PFSK-1 (cell line): Measurements from ENCODE around the gene RBFOX1.

Experiments used
- FOXP2 ChIP-seq: optimal IDR thresholded peaks from 2 replicates; pipeline ENCODE3; 2011; ENCODE audit warnings: borderline replicate concordance, control low read depth, inconsistent platforms; ENCODE audit not compliant: insufficient read depth; ENCODE audit errors: extremely low read length, extremely low read depth
- POLR2AphosphoS5 ChIP-seq: IDR thresholded peaks from 2 replicates; pipeline ENCODE4 v1.6.1; 2012; ENCODE audit warnings: low read depth, mild to moderate bottlenecking, control low read depth, low read length, moderate library complexity
- SIN3A ChIP-seq: IDR thresholded peaks from 2 replicates; pipeline ENCODE4 v1.6.1; 2012; ENCODE audit warnings: mild to moderate bottlenecking, low read length, moderate library complexity, borderline replicate concordance; ENCODE audit not compliant: insufficient read depth
- TAF1 ChIP-seq: IDR thresholded peaks from 2 replicates; pipeline ENCODE4 v1.6.1; 2012; ENCODE audit warnings: low read length, control low read depth, borderline replicate concordance; ENCODE audit not compliant: insufficient read depth
- TF ChIP-seq, protein P1 (sequence below), 2 experiments: IDR thresholded peaks; 2 replicates each; pipeline versions ENCODE4 v1.6.1 to v1.8.0; 2011 to 2012; ENCODE audit warnings: low read depth in 2 of 2, low read length in 2 of 2, control low read depth in 1 of 2, inconsistent platforms in 1 of 2, mild to moderate bottlenecking in 1 of 2, moderate library complexity in 1 of 2; ENCODE audit not compliant: insufficient read depth in 1 of 2

RBFOX1 gene

DNA sequence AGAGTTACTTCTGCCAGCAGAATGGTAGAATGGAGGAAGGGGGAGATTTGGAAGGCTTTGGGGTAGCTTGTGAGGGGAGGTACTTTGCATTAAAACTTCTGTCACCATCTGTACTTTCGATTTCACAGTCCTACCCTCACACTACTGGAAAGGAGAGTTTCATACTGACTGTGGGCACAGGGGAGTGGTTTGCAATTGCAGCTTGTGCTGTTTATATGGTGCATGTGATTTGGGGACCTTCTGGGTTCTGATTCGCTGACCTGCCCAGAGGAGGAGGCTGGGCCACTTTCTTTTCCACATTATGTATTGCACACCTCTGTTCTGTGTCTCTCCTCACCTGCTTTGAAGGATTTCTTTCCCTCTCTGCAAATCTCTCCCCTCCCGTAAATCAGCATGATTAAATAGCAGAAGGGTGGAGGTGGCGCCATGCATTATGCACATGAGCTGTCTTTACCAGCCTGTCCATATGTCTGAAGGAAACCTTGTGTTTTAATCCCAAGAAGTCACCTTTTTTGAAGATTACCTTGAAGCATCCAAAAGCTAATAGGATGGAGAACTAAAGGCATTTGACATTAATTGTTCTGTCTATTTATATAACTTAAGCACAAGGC, 90.9 kb downstream of the RBFOX1 start:
- TF ChIP-seq POLR2AphosphoS5 (no peak), TAF1 (no peak), FOXP2 (no peak), SIN3A (no peak)
- TF ChIP-seq, protein P1, sequence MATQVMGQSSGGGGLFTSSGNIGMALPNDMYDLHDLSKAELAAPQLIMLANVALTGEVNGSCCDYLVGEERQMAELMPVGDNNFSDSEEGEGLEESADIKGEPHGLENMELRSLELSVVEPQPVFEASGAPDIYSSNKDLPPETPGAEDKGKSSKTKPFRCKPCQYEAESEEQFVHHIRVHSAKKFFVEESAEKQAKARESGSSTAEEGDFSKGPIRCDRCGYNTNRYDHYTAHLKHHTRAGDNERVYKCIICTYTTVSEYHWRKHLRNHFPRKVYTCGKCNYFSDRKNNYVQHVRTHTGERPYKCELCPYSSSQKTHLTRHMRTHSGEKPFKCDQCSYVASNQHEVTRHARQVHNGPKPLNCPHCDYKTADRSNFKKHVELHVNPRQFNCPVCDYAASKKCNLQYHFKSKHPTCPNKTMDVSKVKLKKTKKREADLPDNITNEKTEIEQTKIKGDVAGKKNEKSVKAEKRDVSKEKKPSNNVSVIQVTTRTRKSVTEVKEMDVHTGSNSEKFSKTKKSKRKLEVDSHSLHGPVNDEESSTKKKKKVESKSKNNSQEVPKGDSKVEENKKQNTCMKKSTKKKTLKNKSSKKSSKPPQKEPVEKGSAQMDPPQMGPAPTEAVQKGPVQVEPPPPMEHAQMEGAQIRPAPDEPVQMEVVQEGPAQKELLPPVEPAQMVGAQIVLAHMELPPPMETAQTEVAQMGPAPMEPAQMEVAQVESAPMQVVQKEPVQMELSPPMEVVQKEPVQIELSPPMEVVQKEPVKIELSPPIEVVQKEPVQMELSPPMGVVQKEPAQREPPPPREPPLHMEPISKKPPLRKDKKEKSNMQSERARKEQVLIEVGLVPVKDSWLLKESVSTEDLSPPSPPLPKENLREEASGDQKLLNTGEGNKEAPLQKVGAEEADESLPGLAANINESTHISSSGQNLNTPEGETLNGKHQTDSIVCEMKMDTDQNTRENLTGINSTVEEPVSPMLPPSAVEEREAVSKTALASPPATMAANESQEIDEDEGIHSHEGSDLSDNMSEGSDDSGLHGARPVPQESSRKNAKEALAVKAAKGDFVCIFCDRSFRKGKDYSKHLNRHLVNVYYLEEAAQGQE (IDR thresholded peaks at IDR 0.05; ENCODE audit: insufficient read depth in 1 of 2, low read depth in 2 of 2, low read length in 2 of 2), result no peak

DNA sequence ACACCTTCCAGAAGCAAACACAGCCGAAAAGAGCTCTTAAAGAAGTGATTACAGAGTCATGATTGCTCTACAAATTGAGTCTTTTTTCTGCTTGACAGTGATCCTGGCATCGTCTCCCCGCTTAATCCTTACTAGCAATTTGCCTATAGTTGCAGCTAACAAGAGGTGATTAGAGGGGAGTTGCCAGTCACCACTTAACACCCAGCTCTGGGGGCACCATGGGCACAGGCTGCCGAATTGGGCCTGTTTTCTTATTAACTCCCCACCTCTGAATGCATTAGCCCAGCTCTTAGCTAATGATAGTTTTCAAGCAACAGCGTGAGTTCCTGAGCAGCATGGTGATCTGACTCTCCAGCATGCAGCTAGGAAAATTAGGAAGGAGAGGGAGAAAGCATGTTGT, 93.5 kb downstream of the RBFOX1 start:
- TF ChIP-seq SIN3A (no peak), POLR2AphosphoS5 (no peak), TAF1 (no peak), FOXP2 (no peak)
- TF ChIP-seq, protein P1 (IDR thresholded peaks at IDR 0.05; ENCODE audit: insufficient read depth in 1 of 2, low read depth in 2 of 2, low read length in 2 of 2), result no peak

DNA sequence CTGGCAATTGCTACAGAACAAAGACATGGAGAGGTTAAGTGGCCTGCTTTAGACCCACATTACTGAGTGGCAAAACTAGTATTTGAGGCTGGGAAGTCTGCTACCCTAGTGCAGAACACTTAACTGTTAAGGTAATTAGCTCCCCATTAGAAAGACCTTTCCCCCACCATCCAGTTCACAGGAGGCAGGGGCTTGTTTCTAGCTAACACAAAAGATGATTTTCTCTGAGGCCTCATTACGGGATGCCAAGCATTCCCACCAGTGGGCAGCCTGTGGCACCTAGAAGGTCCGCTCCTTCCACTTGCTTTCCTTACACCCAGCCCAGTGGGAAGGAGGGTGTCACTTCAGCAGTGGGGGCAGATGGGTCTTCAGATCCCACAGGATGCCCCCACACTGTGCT, 99.1 kb downstream of the RBFOX1 start:
- no peak for TF ChIP-seq FOXP2
- TF ChIP-seq POLR2AphosphoS5, result no peak
- TF ChIP-seq, protein P1 (IDR thresholded peaks at IDR 0.05; ENCODE audit: insufficient read depth in 1 of 2, low read depth in 2 of 2, low read length in 2 of 2), result no peak
- TF ChIP-seq TAF1, result no peak

DNA sequence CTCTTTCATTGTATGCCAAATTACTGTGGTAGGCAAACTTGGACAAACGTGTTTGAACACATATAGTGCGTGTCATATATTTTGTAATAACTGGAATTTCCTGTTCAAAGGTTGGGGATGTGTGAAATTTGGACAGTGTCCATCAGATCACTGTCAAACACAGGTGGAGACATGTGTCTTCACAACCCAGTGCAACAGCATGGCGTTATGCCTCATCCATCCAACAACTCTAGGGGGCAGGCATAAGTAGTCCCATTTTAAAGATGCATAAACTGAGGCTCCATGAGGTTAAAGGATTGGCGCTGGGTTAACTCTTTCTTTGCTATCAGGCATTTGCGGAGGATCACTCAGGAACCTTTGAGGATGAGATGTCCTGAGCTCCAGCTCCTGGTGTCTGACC, 103.7 kb downstream of the RBFOX1 start:
- TF ChIP-seq FOXP2 (no peak), TAF1 (no peak)

DNA sequence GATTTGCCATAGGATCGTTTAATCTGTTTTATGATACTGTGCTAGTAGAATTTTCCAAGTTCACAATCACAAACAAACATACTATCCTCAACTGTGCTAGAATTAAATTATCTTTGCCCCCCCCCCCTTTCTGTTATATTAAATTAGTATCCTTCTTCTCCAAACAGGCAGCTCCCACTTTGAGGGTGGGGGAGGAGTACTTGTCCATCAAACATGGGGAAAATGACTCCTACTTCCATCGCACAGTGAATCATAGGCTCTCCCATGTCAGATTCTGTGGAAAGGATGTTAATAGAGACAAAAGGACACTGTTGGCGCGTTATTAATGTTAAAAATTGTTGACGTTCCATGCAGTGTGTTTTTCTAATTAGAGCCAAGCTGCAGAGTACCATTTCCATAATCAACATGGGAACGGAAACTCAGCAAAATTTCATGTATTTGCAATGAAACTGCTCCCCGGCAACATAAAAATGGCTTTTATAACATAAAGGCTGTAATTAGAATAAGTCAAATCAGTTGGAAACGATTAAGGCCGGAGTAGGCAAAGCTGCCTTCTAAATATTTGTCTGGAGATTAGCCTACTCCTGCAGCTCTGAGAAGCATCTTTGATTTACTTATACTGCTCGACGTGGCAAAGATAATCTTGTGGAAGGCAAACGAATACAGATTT, 104.6 kb downstream of the RBFOX1 start:
- TF ChIP-seq SIN3A, result no peak
- no peak for TF ChIP-seq POLR2AphosphoS5
- TF ChIP-seq FOXP2, result no peak
- TF ChIP-seq TAF1, result no peak
- TF ChIP-seq, protein P1 (IDR thresholded peaks at IDR 0.05; ENCODE audit: insufficient read depth in 1 of 2, low read depth in 2 of 2, low read length in 2 of 2), result no peak
